ENCODE measurements around the gene PCDH9. TPM values are rescaled to one million over a fixed set of nuclear protein-coding genes. Genes with fewer than 3 reads are reported as not detected.

PCDH9 gene
- total RNA-seq, 1 experiment from 2014 or later: 0.03 TPM

GRCh38 chr13:66859934-66860877 is 369.9 kb downstream of the PCDH9 start:
- no peak for DNase-seq (ENCODE audit: low read depth)
- in situ Hi-C loops (cut with HindIII; ENCODE audit: low pct_unique_long_range_greater_than_20kb, low sequenced_read_pairs): no loop called here

GRCh38 chr13:66859078-66859477 is 371.1 kb downstream of the PCDH9 start:
- in situ Hi-C loops (cut with HindIII; ENCODE audit: low pct_unique_long_range_greater_than_20kb, low sequenced_read_pairs): no loop called here
- no peak for DNase-seq (ENCODE audit: low read depth)

GRCh38 chr13:66858163-66858562 is 372.0 kb downstream of the PCDH9 start:
- in situ Hi-C loops (cut with HindIII; ENCODE audit: low pct_unique_long_range_greater_than_20kb, low sequenced_read_pairs): no loop called here
- DNase-seq (ENCODE audit: low read depth): no peak

GRCh38 chr13:66855131-66855530 is 375.0 kb downstream of the PCDH9 start:
- in situ Hi-C loops (cut with HindIII; ENCODE audit: low pct_unique_long_range_greater_than_20kb, low sequenced_read_pairs): no loop called here
- no peak for DNase-seq (ENCODE audit: low read depth)

- in situ Hi-C loops (cut with HindIII; ENCODE audit: low pct_unique_long_range_greater_than_20kb, low sequenced_read_pairs): no loop called here
- no peak for DNase-seq (ENCODE audit: low read depth)
Measured at GRCh38 chr13:66853564-66853963, 376.6 kb downstream of the PCDH9 start.

- no peak for DNase-seq (ENCODE audit: low read depth)
- in situ Hi-C loops (cut with HindIII; ENCODE audit: low pct_unique_long_range_greater_than_20kb, low sequenced_read_pairs): no loop called here
Measured at GRCh38 chr13:66849706-66850105, 380.4 kb downstream of the PCDH9 start.

GRCh38 chr13:66847541-66847940 is 382.6 kb downstream of the PCDH9 start:
- DNase-seq (ENCODE audit: low read depth): no peak
- in situ Hi-C loops (cut with HindIII; ENCODE audit: low pct_unique_long_range_greater_than_20kb, low sequenced_read_pairs): no loop called here

- no peak for DNase-seq (ENCODE audit: low read depth)
- in situ Hi-C loops (cut with HindIII; ENCODE audit: low pct_unique_long_range_greater_than_20kb, low sequenced_read_pairs): no loop called here
Measured at GRCh38 chr13:66845393-66845792, 384.7 kb downstream of the PCDH9 start.

GRCh38 chr13:66844933-66845332 is 385.2 kb downstream of the PCDH9 start:
- DNase-seq (ENCODE audit: low read depth): no peak
- in situ Hi-C loops (cut with HindIII; ENCODE audit: low pct_unique_long_range_greater_than_20kb, low sequenced_read_pairs): no loop called here

GRCh38 chr13:66842766-66843165 is 387.4 kb downstream of the PCDH9 start:
- in situ Hi-C loops (cut with HindIII; ENCODE audit: low pct_unique_long_range_greater_than_20kb, low sequenced_read_pairs): no loop called here
- DNase-seq (ENCODE audit: low read depth): no peak

- in situ Hi-C loops (cut with HindIII; ENCODE audit: low pct_unique_long_range_greater_than_20kb, low sequenced_read_pairs): no loop called here
Measured at GRCh38 chr13:66840621-66841020, 389.5 kb downstream of the PCDH9 start.

GRCh38 chr13:66837246-66837645 is 392.9 kb downstream of the PCDH9 start:
- no peak for DNase-seq (ENCODE audit: low read depth)
- in situ Hi-C loops (cut with HindIII; ENCODE audit: low pct_unique_long_range_greater_than_20kb, low sequenced_read_pairs): no loop called here

More at GRCh38 chr13:66840621-66841020, 389.5 kb downstream of the PCDH9 start:
- no peak for DNase-seq (ENCODE audit: low read depth)

GRCh38 chr13:66835040-66835628 is 395.0 kb downstream of the PCDH9 start:
- DNase-seq (ENCODE audit: low read depth): no peak
- in situ Hi-C loops (cut with HindIII; ENCODE audit: low pct_unique_long_range_greater_than_20kb, low sequenced_read_pairs): no loop called here

- in situ Hi-C loops (cut with HindIII; ENCODE audit: low pct_unique_long_range_greater_than_20kb, low sequenced_read_pairs): no loop called here
- no peak for DNase-seq (ENCODE audit: low read depth)
Measured at GRCh38 chr13:66830940-66831716, 399.0 kb downstream of the PCDH9 start.

GRCh38 chr13:66829803-66830202 is 400.3 kb downstream of the PCDH9 start:
- in situ Hi-C loops (cut with HindIII; ENCODE audit: low pct_unique_long_range_greater_than_20kb, low sequenced_read_pairs): no loop called here
- no peak for DNase-seq (ENCODE audit: low read depth)

GRCh38 chr13:66826398-66826797 is 403.7 kb downstream of the PCDH9 start:
- no peak for DNase-seq (ENCODE audit: low read depth)
- in situ Hi-C loops (cut with HindIII; ENCODE audit: low pct_unique_long_range_greater_than_20kb, low sequenced_read_pairs): no loop called here

- DNase-seq (ENCODE audit: low read depth): no peak
- in situ Hi-C loops (cut with HindIII; ENCODE audit: low pct_unique_long_range_greater_than_20kb, low sequenced_read_pairs): no loop called here
Measured at GRCh38 chr13:66821551-66821950, 408.6 kb downstream of the PCDH9 start.

- no peak for DNase-seq (ENCODE audit: low read depth)
Measured at GRCh38 chr13:66811455-66811854, 418.7 kb downstream of the PCDH9 start.

GRCh38 chr13:66809485-66809884 is 420.7 kb downstream of the PCDH9 start:
- in situ Hi-C loops (cut with HindIII; ENCODE audit: low pct_unique_long_range_greater_than_20kb, low sequenced_read_pairs): no loop called here
- no peak for DNase-seq (ENCODE audit: low read depth)

More at GRCh38 chr13:66811455-66811854, 418.7 kb downstream of the PCDH9 start:
- in situ Hi-C loops (cut with HindIII; ENCODE audit: low pct_unique_long_range_greater_than_20kb, low sequenced_read_pairs): no loop called here
